Smooth muscle cell (in vitro differentiated cells): ENCODE data around the gene CHAC1. TPM values are rescaled to one million over a fixed set of nuclear protein-coding genes. Genes with fewer than 3 reads are reported as not detected.

Experiments
- DNase-seq: peaks from one replicate; lab custom pipeline; 2025; ENCODE audit not compliant: unreplicated experiment; lab: John Stamatoyannopoulos, UW
- H2AFZ ChIP-seq: fragments of 200-600 bp; sonication (generic); 2 replicates; pipeline ENCODE4 v1.6.0; 2016; ENCODE audit warnings: antibody characterized with exemption, low read depth, mild to moderate bottlenecking
- H3F3A ChIP-seq: fragments of 200-600 bp; sonication (generic); 2 replicates; pipeline ENCODE4 v1.6.0; 2017; ENCODE audit warnings: antibody characterized with exemption, low read depth
- H3K27ac ChIP-seq: fragments of 200-600 bp; sonication (generic); 2 replicates; pipeline ENCODE4 v1.5.1; 2016; ENCODE audit warnings: low read depth, mild to moderate bottlenecking
- H3K27me3 ChIP-seq: fragments of 200-600 bp; sonication (generic); 2 replicates; pipeline ENCODE4 v1.6.1; 2016; ENCODE audit warnings: low read depth, mild to moderate bottlenecking
- H3K36me3 ChIP-seq: fragments of 200-600 bp; sonication (generic); 2 replicates; pipeline ENCODE4 v1.5.1; 2016; ENCODE audit warnings: low read depth
- H3K4me1 ChIP-seq: fragments of 200-600 bp; sonication (generic); 2 replicates; pipeline ENCODE4 v1.5.1; 2016; ENCODE audit warnings: low read depth
- H3K4me2 ChIP-seq: fragments of 200-600 bp; sonication (generic); 2 replicates; pipeline ENCODE4 v1.6.0; 2016; ENCODE audit warnings: mild to moderate bottlenecking
- H3K4me3 ChIP-seq: fragments of 200-600 bp; sonication (generic); 2 replicates; pipeline ENCODE4 v1.5.1; 2016; ENCODE audit warnings: mild to moderate bottlenecking
- H3K79me2 ChIP-seq: fragments of 200-600 bp; sonication (generic); 2 replicates; pipeline ENCODE4 v1.6.0; 2016; ENCODE audit warnings: low read depth, mild to moderate bottlenecking
- H3K9ac ChIP-seq: fragments of 200-600 bp; sonication (generic); 2 replicates; pipeline ENCODE4 v1.6.0; 2016; ENCODE audit warnings: low read depth
- H3K9me3 ChIP-seq: fragments of 200-600 bp; sonication (generic); replicated peaks from 2 replicates; pipeline ENCODE4 v1.5.1; 2016; ENCODE audit warnings: low read depth
- H4K20me1 ChIP-seq: fragments of 200-600 bp; sonication (generic); 2 replicates; pipeline ENCODE4 v1.6.0; 2016; ENCODE audit warnings: low read depth
- CTCF ChIP-seq: fragments of 200-600 bp; sonication (generic); IDR thresholded peaks from 2 replicates; pipeline ENCODE4 v1.5.1; 2017; ENCODE audit warnings: borderline replicate concordance, mild to moderate bottlenecking, antibody characterized with exemption; ENCODE audit not compliant: insufficient read depth, poor library complexity, severe bottlenecking
- WGBS: methylation state at CpG from one replicate; pipeline ENCODE4 v1.1.7; 2016; ENCODE audit warnings: low lambda C conversion rate; 5-methylcytosine and 5-hydroxymethylcytosine counted together
- polyA plus RNA-seq: library from polyadenylated mRNA; unstranded; fragments of >200 nt; fragmentation: Nextera tagmentation; extraction: Ambion mirVana; gene quantifications from 2 replicates; pipeline ENCODE4 v1.2.1, GENCODE V29; 2016
- total RNA-seq: library from RNA; depleted of rRNA; stranded (reverse); fragments of >200 nt; gene quantifications from 2 replicates; pipeline ENCODE4 v1.2.3, GENCODE V29; 2014

CHAC1 gene
- total and polyA plus RNA-seq, 2 experiments from 2014 or later: 29.6 to 31.5 TPM

GRCh38 chr15:40936709-40937666 lies 16.3 kb upstream of the CHAC1 start:
- 88% methylated on average over 15 of the region's 15 CpGs for WGBS
- no peak for TF ChIP-seq CTCF
- Histone ChIP-seq H3K4me3 (no peak overlapping the region), H3K9me3 (no peaks in the 10 kb centered on the region), H3F3A (peaks cover under 1% of the 10 kb centered on the region), H3K9ac (no peak overlapping the region), H3K79me2 (no peaks in the 10 kb centered on the region), H3K4me1 (peaks cover 5% of the 10 kb centered on the region), H3K27me3 (peaks cover 24% of the 10 kb centered on the region), H4K20me1 (no peaks in the 10 kb centered on the region), H2AFZ (no peak overlapping the region), H3K4me2 (no peak overlapping the region), H3K36me3 (no peaks in the 10 kb centered on the region), H3K27ac (no peak overlapping the region)
- DNase-seq: no peak

GRCh38 chr15:40937762-40938535 lies 15.3 kb upstream of the CHAC1 start:
- 84% methylated on average over 19 of the region's 19 CpGs for WGBS
- no peak overlapping the region for H2AFZ ChIP-seq
- H3K4me1 ChIP-seq: peaks cover 5% of the 10 kb centered on the region
- H3K9ac ChIP-seq: no peak overlapping the region
- H4K20me1 ChIP-seq: no peaks in the 10 kb centered on the region
- no peak overlapping the region for H3K27ac ChIP-seq
- DNase-seq: no peak
- TF ChIP-seq CTCF: no peak
- H3F3A ChIP-seq: peaks cover 8% of the 10 kb centered on the region
- H3K79me2 ChIP-seq: no peaks in the 10 kb centered on the region
- peaks cover 14% of the 10 kb centered on the region for H3K27me3 ChIP-seq
- no peaks in the 10 kb centered on the region for H3K9me3 ChIP-seq
- H3K4me2 ChIP-seq: no peak overlapping the region
- no peak overlapping the region for H3K4me3 ChIP-seq
- H3K36me3 ChIP-seq: no peaks in the 10 kb centered on the region

- H3K4me3 ChIP-seq: no peak overlapping the region
- peaks cover 9% of the 10 kb centered on the region for H3K27me3 ChIP-seq
- H2AFZ ChIP-seq: no peak overlapping the region
- peaks cover 8% of the 10 kb centered on the region for H3F3A ChIP-seq
- H3K4me2 ChIP-seq: no peak overlapping the region
- H3K36me3 ChIP-seq: no peaks in the 10 kb centered on the region
- no peak for TF ChIP-seq CTCF
- peaks cover 5% of the 10 kb centered on the region for H3K4me1 ChIP-seq
- no peak for DNase-seq
- H3K9me3 ChIP-seq: no peaks in the 10 kb centered on the region
- WGBS: 96% methylated on average over 6 of the region's 6 CpGs
- H3K9ac ChIP-seq: no peak overlapping the region
- no peak overlapping the region for H3K27ac ChIP-seq
- no peaks in the 10 kb centered on the region for H4K20me1 ChIP-seq
- no peaks in the 10 kb centered on the region for H3K79me2 ChIP-seq
Measured at GRCh38 chr15:40938536-40938870, 14.8 kb upstream of the CHAC1 start.
